ENCODE measurements around the gene BOLL.
A peak's percentile ranks its signal among the peaks of the same experiment; 100 is the strongest.
"Not testable (repeated sequence)": the region's sequence is repeated elsewhere in the genome, so short reads cannot be mapped to it uniquely, and the experiment has no call there.

BOLL gene

DNA sequence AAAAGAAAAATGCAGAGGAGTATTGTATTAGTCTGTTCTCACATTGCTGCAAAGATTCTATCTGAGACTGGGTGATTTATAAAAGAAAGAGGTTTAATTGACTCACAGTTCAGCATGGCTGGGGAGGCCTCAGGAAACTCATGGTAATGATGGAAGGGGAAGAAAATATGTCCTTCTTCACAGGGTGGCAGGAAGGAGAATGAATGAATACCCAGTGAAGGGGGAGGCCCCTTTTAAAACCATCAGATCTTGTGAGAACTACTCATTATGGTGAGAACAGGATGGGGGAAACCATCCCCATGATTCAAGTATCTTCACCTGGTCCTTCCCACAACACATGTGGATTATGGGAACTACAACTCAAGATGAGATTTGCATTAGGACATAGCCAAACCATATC, 10.2 kb upstream of the BOLL start:
- no peak for DNase-seq

GRCh38 chr2:197793456-197793855, 8.3 kb upstream of the BOLL start:
- no peak for DNase-seq

DNA sequence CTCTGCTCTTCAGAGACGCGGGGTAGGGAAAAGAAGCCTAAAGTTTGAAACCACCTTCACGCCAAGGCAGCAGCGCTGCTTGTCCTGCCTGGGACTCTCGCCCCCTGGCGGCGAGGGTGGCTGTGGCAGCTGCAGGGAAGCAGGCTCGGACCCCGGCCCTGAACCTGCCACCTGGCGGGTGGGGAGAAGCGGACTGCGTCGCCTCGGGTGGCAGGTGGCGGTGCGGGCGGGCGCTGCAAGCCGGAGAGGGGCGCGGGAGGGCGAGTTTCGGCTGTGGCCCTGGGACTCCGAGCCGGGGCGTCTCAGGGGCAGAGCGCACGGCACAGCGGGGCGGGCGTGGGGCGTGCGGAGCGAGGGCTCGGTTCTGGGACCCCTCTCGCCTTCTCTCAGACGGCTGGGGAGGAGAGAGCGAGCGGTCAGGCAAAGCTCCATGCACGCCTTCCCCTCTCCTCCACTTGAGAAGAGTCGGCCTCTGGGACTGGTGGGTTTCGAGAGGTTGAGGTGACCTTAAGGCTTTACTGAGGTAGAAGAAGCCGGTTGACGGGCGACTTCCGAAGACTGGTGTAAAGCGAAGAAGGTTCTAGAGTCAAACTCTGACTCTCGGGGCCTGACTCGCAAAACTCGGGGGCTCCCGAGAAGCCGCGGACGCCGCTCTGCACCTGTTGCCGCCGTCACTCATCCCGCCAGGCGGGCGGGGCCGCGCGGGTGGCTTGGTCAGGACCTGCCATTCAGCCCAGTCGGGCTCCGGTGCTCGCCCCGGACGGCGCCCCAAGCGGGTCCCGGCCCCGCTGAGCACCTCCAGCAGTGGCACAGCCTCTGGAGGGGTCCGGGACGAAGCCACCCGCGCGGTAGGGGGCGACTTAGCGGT, 1.1 kb upstream of the BOLL start:
- peak; percentile 54 for DNase-seq

DNA sequence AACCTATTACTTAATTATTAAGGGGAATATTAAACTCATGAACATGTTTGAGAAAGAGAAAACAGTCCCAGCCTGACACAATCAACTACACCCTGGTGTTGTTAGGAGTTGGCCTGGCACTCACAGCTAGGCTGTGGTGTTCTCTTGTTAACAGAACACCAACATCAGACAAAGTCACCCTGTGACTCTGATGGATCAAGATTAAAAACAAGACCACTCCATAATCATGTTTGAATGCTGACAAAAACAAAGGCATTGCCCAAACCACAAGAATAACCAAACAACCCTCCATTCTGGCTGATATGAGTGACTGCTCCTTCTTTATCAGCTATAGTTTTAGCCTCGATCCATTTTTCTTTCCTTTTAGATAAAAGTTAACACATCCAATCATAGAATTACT, 3.0 kb downstream of the BOLL start:
- no peak for DNase-seq

DNA sequence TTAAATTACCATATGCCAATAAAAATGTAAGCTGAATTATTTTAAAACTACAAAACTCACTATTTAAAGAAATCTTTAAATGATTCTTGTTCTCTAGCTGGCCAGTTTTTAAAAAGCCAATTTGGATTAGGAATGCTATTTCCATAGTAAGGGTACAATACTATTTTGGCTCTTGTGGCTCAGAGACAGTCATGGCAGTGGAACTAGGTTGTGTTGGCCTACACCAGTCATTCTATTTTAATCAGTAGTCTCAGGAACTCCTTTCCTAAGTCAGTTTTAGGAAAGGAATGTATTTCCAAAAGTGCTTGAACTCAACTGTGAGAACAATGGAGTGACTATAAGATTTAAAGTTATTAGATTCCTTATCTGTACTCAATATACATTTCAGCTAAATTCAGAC, 5.9 kb downstream of the BOLL start:
- DNase-seq, result no peak

DNA sequence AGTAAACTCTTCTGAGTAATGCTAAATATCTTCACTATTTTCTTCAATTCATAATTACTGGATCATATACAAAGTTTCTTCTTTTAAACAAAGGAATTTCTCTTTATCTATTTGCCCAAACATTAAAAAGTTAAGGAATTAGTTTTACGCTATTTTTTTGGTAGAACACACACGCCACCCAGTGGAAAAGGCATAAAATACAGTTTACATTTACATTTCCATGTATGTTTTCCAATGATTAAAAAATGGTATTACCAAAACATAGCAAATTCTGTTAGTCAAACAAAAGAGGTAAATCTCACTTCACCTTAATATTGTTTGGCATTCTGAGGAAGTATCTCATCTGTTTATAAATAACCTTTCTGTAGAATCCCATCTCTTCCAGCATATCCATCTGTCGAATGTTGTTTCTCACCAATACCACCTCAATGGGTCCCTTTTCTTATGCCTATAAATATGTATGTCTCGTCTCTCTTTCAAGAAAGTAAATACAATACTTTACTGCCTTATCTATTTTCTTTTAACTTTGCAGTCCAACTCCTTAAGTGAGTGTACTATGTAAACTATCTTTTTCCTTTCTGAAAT, 7.2 kb downstream of the BOLL start:
- DNase-seq, result peak; percentile 52

DNA sequence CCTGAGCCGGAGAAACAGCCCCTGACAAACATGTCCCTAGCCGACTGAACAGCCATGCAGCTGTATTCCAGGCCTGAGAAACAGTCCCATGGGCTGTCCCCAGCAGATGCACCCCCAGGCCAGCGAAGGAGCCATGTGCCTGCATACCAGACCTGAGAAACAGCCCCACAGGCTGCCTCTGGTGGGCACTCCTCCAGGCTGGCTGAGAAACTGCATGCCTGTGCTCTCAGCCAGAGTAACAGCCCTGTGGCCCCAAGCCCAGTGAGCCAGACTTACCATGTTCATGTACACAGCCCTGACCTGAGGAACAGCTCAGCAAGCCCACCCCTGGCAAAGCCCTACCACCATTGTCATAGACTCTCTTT, 24.8 kb downstream of the BOLL start:
- DNase-seq, result no peak

- DNase-seq, result no peak
These were observed 25.4 kb downstream of the BOLL start for GRCh38 chr2:197759625-197760292.

DNA sequence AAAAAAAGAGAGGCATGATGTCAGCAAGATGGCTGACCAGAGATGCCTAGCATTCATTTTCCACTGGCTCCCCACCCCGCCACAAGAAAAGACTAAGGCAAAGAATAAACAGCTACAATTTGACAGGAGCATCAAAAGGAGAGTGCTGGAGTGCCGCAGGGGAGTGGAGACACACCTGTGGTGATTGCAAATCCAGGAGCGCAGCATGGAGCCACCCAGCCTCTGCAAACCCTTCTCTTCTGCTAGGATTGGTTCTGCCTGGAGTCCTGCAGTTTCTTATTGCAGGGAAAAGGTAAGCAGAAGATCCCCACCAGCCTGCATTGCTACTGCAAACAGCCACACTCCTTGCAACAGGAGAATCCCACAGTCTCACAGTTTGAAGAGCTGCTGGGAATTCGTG, 26.1 kb downstream of the BOLL start:
- no peak for DNase-seq

DNA sequence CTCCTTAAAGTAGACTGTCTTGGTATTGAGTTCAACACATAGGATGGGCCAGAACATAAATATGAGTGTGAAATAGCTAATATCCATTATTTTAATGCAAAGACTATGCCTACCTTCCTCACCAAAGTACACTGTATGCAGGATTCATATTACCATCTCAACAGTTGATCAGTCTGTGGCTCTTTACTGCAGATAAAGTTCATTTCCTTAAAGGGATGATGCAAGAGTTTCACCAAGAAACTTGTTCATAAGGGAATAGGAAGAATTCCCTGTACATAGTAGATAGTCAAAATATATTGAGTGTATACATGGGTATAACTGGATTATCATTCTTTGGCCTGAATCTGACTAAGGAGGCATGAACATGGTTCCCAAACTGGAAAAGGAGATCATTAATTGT, 44.9 kb downstream of the BOLL start:
- no peak for DNase-seq

DNA sequence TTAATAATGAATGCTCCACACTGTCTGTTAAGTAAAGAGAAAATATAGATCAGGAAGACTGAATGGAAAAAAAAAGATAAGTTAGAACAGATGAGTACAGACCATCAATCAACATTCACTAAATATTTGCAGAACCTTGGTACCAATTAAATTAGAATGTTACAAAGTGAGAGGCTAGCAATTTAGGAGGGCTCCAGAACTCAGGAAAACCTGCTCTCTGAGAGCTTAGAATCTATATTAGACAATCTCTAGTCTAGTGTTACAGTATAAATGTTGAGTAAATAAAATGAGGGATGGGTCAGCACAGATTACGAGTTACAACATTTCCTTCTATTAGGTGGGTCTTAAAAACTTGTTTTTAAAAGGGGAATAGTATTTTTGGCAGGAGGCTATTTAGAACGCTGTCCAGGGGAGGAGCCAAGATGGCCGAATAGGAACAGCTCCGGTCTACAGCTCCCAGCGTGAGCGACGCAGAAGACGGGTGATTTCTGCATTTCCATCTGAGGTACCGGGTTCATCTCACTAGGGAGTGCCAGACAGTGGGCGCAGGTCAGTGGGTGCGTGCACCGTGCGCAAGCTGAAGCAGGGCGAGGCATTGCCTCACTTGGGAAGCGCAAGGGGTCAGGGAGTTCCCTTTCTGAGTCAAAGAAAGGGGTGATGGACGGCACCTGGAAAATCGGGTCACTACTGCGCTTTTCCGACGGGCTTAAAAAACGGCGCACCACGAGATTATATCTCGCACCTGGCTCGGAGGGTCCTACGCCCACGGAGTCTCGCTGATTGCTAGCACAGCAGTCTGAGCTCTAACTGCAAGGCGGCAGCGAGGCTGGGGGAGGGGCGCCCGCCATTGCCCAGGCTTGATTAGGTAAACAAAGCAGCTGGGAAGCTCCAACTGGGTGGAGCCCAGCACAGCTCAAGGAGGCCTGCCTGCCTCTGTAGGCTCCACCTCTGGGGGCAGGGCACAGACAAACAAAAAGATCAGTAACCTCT, 56.3 kb downstream of the BOLL start:
- peak; percentile 16 for DNase-seq

DNA sequence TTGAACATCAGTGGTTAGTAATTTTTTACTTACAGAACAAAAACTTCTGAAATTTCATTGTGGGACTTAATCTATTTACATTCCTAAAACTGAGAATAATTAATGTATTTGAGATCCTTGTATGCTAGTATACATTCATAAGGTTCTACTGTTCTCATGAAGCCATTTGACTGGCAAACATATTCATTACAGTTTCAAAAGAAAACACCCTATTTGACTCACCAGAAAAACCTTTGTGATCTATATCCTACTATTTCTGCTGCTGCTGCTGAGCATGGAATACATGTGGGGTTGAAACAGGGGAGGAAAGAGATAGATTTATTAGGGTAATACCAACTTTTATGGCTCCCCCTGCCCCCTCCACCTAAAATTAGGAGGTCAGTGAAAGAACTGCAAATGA, 58.1 kb downstream of the BOLL start:
- no peak for DNase-seq

- no peak for DNase-seq
These were observed 67.3 kb downstream of the BOLL start for GRCh38 chr2:197717863-197718262.

- no peak for DNase-seq
These were observed 71.8 kb downstream of the BOLL start for GRCh38 chr2:197713271-197713670.

DNA sequence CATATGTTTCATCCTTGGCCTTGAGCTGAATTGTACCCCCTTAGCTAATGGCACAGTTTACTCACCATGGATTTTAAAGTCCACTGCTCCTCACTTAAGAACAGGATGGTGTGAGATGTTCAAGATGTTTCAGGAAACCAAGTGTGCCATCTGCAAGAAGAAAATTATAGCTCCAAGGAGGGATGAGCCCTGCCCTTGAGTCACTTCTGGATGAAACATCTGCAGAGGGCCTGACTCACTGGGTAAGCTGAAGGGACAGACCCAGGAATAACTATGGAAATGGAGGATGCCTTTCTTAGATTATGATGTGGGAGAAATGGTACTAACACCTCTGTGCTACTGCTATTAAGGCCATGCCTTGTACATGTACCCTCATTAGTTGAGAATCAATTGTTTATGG, 73.5 kb downstream of the BOLL start:
- no peak for DNase-seq

- no peak for DNase-seq
These were observed 74.6 kb downstream of the BOLL start for GRCh38 chr2:197710424-197711042.

DNA sequence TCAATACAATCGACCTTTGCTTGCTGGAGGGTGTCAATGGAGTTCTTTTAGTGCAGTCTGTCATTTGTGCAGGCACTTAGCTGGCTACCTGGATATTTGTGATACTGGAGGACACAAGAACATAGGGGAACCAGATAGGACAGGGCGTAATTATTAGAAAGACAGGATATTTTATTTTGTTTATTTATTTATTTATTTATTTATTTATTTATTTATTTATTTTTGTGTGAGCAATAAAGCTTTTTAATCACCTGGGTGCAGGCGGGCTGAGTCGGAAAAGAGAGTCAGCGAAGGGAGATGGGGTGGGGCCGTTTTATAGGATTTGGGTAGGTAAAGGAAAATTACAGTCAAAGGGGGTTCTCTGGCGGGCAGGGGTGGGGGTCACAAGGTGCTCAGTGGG, 76.0 kb downstream of the BOLL start:
- not testable (repeated sequence) for DNase-seq

DNA sequence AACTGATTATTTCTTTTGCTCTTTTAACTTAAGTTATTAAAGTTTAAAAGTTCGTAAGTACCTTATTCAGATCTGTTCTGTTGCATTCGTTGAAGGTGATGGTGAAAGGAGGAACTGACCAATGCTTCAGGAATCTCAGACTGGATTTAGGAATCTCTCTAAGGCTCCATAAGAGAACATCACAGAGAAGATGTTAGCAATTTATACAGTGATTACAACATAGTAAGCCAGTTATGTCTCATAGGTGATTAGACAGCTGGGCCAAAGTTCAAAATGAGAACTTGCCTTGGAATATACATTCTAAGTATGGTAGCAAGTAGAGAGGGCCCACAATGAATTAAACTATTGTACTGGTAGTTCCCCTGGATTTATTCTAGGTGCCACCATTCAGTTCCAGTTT, 76.8 kb downstream of the BOLL start:
- no peak for DNase-seq

GRCh38 chr2:197707316-197708213, 77.6 kb downstream of the BOLL start:
- peak; percentile 55 for DNase-seq

GRCh38 chr2:197706839-197707207, 78.3 kb downstream of the BOLL start:
- no peak for DNase-seq
